ENCODE measurements around the gene PRDM15. TPM values are rescaled to one million over a fixed set of nuclear protein-coding genes. Genes with fewer than 3 reads are reported as not detected.

The PRDM15 gene
- polyA plus RNA-seq, 1 experiment, result 5.1 TPM

DNA sequence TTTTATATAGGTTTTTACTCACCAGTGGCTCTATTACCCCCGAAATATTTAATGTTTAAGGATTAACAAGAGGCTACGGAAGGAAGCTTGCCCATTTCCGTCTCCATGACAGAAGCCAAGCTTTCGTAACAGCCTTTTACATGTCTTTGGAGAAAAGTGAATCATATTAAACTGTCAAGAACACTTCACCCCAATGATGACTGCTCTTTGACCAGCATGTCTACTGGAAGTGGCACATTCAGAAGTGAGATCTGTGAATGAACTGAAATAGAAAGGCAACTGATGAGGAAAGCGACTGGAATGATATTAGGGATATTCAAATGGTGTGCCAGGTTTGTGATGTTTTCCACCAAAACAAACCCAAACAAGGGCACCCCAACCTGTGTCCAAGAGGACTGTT is 8.5 kb upstream of the PRDM15 start:
- no peak for DNase-seq (ENCODE audit: low read depth, low spot score)
- Histone ChIP-seq H3K27ac (ENCODE audit: low read depth, low read length) (no peak overlapping the region), H3K27me3 (ENCODE audit: control insufficient read depth, insufficient read depth, low read length) (no peaks in the 10 kb centered on the region), H3K9me3 (ENCODE audit: control insufficient read depth, insufficient read depth, low read length) (no peaks in the 10 kb centered on the region; the same call in 1 of the 2 replicates), H3K4me3 (ENCODE audit: low read depth, low read length) (no peak overlapping the region)
- CTCF ChIA-PET, result no interaction called here
- POLR2A ChIA-PET, result no interaction called here
- TF ChIP-seq, protein P1, sequence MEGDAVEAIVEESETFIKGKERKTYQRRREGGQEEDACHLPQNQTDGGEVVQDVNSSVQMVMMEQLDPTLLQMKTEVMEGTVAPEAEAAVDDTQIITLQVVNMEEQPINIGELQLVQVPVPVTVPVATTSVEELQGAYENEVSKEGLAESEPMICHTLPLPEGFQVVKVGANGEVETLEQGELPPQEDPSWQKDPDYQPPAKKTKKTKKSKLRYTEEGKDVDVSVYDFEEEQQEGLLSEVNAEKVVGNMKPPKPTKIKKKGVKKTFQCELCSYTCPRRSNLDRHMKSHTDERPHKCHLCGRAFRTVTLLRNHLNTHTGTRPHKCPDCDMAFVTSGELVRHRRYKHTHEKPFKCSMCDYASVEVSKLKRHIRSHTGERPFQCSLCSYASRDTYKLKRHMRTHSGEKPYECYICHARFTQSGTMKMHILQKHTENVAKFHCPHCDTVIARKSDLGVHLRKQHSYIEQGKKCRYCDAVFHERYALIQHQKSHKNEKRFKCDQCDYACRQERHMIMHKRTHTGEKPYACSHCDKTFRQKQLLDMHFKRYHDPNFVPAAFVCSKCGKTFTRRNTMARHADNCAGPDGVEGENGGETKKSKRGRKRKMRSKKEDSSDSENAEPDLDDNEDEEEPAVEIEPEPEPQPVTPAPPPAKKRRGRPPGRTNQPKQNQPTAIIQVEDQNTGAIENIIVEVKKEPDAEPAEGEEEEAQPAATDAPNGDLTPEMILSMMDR (IDR thresholded peaks at IDR 0.05; ENCODE audit: low read depth, low read length), result no peak

DNA sequence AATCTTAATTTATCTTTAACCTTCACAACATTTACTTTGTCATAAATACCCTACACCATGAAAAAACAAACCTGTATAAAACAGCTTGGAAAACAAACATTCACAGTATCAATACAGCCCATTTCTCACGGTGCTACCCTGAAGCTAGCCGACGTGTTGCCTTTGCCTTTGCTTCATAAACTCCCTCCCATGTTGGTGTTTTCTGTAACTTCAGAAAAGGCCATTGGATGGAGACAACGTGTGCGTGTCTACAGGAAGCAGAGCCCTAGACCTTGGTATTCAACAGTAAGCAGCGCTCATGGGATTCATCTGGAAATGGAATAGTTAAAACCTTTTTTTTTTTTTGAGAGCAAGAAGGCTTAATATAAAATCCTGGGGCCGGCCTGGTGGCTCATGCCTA is 7.2 kb upstream of the PRDM15 start:
- CTCF ChIA-PET, result interaction anchor here (0.6 to 1.6 kb wide), 2 partner anchors 75 to 231 kb away, joined by 6 to 7 read pairs; no protein-coding TSS in a partner anchor
- Histone ChIP-seq H3K4me3 (ENCODE audit: low read depth, low read length) (no peak overlapping the region), H3K27me3 (ENCODE audit: control insufficient read depth, insufficient read depth, low read length) (no peaks in the 10 kb centered on the region), H3K9me3 (ENCODE audit: control insufficient read depth, insufficient read depth, low read length) (no peaks in the 10 kb centered on the region), H3K27ac (ENCODE audit: low read depth, low read length) (no peak overlapping the region)
- no peak for DNase-seq (ENCODE audit: low read depth, low spot score)
- TF ChIP-seq, protein P1 (IDR thresholded peaks at IDR 0.05; ENCODE audit: low read depth, low read length), result no peak
- POLR2A ChIA-PET, result interaction anchor here (1.0 kb wide), 1 partner anchor 9 kb away, joined by 3 read pairs; no protein-coding TSS in a partner anchor

DNA sequence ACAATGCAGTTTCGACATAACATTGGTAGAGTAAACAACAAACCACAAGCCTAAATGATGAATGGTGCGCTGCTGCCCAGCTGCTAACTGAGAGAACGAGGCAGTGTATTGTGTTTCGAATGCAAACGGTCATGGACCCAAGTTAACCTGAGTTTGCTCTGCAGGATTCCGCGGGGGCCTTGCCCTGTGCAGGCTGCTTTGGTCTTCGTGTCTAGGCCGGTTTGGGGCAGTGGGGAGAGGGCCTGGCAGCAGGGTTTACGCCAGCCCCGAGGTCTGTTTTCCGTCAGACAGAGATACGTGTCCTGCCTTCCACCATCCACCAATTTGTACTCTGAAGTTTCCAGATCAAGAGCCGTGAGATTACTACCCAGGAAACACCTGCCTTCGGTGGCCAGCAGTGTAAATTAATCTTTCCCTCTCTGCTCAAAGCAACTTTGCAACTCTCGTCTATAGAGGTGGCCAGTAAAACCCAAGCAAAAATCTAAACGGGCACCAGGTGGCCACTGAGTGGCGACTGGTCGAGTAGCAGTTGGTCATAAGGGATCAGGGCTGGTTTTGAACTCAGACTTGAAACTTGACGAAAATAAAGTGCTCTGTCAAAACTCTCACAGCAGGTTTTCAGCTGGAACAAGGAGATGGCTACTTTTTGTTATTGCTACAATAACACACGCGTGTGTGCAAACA is 6.3 kb upstream of the PRDM15 start:
- POLR2A ChIA-PET, result interaction anchor here (1.0 kb wide), 1 partner anchor 10 kb away, joined by 3 read pairs; no protein-coding TSS in a partner anchor
- Histone ChIP-seq H3K27me3 (ENCODE audit: control insufficient read depth, insufficient read depth, low read length) (no peaks in the 10 kb centered on the region), H3K4me3 (ENCODE audit: low read depth, low read length) (no peak overlapping the region), H3K9me3 (ENCODE audit: control insufficient read depth, insufficient read depth, low read length) (no peaks in the 10 kb centered on the region), H3K27ac (ENCODE audit: low read depth, low read length) (no peak overlapping the region)
- no peak for DNase-seq (ENCODE audit: low read depth, low spot score)
- CTCF ChIA-PET, result interaction anchor here (0.6 to 1.6 kb wide), 2 partner anchors 74 to 232 kb away, joined by 6 to 7 read pairs; no protein-coding TSS in a partner anchor
- TF ChIP-seq, protein P1 (IDR thresholded peaks at IDR 0.05; ENCODE audit: low read depth, low read length), result no peak

DNA sequence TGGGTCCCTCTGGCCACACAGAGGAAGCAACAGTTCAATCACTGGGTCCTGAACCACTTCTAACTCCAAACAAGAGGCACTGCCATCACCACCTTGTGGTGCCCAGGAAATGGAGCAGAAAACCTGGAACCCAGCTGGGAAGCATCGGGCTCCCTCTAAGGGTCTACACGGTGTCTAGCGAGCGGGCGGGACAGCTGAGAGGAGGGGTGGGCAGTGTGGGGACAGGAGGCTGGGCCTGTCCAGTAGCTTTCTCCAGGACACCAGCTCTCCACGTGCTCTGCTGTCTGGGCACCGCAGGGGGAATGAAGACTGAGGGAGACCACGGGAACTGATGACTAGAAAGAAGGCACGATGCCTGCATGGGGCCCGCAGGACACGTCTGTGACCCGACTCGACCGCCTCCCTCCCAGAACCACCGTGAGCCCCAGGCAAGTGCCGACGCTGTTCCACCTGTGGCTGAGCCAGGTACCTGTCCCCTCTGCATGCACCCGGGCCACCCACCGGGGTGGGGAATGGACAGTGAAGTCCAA is 5.4 kb upstream of the PRDM15 start:
- no peaks in the 10 kb centered on the region for H3K9me3 ChIP-seq (ENCODE audit: control insufficient read depth, insufficient read depth, low read length)
- no peak for DNase-seq (ENCODE audit: low read depth, low spot score)
- POLR2A ChIA-PET, result no interaction called here
- TF ChIP-seq, protein P1 (IDR thresholded peaks at IDR 0.05; ENCODE audit: low read depth, low read length), result no peak
- CTCF ChIA-PET, result interaction anchor here (0.6 to 1.6 kb wide), 2 partner anchors 12 to 233 kb away, joined by 3 to 6 read pairs; no protein-coding TSS in a partner anchor
- no peak overlapping the region for H3K4me3 ChIP-seq (ENCODE audit: low read depth, low read length)
- no peak overlapping the region for H3K27ac ChIP-seq (ENCODE audit: low read depth, low read length)
- H3K27me3 ChIP-seq (ENCODE audit: control insufficient read depth, insufficient read depth, low read length), result no peaks in the 10 kb centered on the region

DNA sequence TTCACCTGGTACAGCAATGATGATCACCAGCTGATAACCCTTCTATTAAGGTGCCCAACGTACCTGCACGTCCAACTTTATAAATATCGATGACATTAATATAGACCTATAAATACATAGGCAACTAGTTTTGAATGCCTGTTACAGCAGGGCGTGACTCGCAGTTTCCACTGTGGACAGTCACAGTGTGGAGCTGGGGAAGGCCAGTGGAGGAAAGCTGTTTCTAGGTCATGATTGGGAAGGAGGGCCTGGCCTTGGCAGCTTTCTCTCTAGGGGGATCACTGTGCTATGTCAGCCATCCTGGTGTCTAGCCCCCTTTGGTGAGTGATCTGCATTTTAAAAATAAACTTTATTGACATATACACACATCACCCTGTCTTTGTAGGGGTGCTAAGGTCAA is 4.4 kb upstream of the PRDM15 start:
- Histone ChIP-seq H3K9me3 (ENCODE audit: control insufficient read depth, insufficient read depth, low read length) (no peaks in the 10 kb centered on the region), H3K27ac (ENCODE audit: low read depth, low read length) (peak overlapping the region; percentile 3), H3K4me3 (ENCODE audit: low read depth, low read length) (no peak overlapping the region), H3K27me3 (ENCODE audit: control insufficient read depth, insufficient read depth, low read length) (no peaks in the 10 kb centered on the region)
- ChIA-PET POLR2A (interaction anchor here (0.5 to 0.7 kb wide), 2 partner anchors 10 to 49 kb away, joined by 8 read pairs; no protein-coding TSS in a partner anchor), CTCF (interaction anchor here (0.6 to 1.6 kb wide), 2 partner anchors 13 to 234 kb away, joined by 3 to 9 read pairs; no protein-coding TSS in a partner anchor)
- DNase-seq (ENCODE audit: low read depth, low spot score), result no peak
- TF ChIP-seq, protein P1 (IDR thresholded peaks at IDR 0.05; ENCODE audit: low read depth, low read length), result no peak
